Liver (tissue), 9 donors: ENCODE measurements around the gene GPALPP1. TPM values are rescaled to one million over a fixed set of nuclear protein-coding genes. Genes with fewer than 3 reads are reported as not detected.

Source experiments
- DNase-seq: peaks from one replicate; pipeline ENCODE4 v3.0.0-alpha.2; 2017; ENCODE audit warnings: low spot score
- H3K27ac ChIP-seq, 2 donors: one replicate each; pipeline ENCODE4 v1.7.0; 2013; ENCODE audit warnings: inconsistent platforms in 2 of 2, low read length in 2 of 2, control low read depth in 1 of 2, low read depth in 1 of 2, mild to moderate bottlenecking in 1 of 2
- H3K27me3 ChIP-seq, 4 donors: one replicate each; pipeline versions ENCODE4 v1.6.1 to v1.7.0; 2013; ENCODE audit warnings: low read length in 3 of 4, inconsistent platforms in 1 of 4, mild to moderate bottlenecking in 1 of 4, moderate library complexity in 1 of 4; ENCODE audit not compliant: control insufficient read depth in 4 of 4, insufficient read depth in 4 of 4
- H3K36me3 ChIP-seq, 4 donors: one replicate each; pipeline versions ENCODE4 v1.6.1 to v1.7.0; 2013; ENCODE audit warnings: low read length in 3 of 4, mild to moderate bottlenecking in 3 of 4, low read depth in 1 of 4, moderate library complexity in 1 of 4; ENCODE audit not compliant: control insufficient read depth in 4 of 4, insufficient read depth in 3 of 4
- H3K4me1 ChIP-seq, 4 donors: one replicate each; pipeline versions ENCODE4 v1.6.1 to v1.7.0; 2013; ENCODE audit warnings: low read length in 3 of 4, mild to moderate bottlenecking in 3 of 4, moderate library complexity in 1 of 4; ENCODE audit not compliant: control insufficient read depth in 4 of 4, insufficient read depth in 4 of 4
- H3K4me3 ChIP-seq, 3 donors: one replicate each; pipeline versions ENCODE4 v1.6.1 to v1.7.0; 2013; ENCODE audit warnings: low read length in 3 of 3, control low read depth in 1 of 3, low read depth in 1 of 3, mild to moderate bottlenecking in 1 of 3
- H3K9ac ChIP-seq, 2 donors: one replicate each; pipeline ENCODE4 v1.7.0; 2013; ENCODE audit warnings: low read length in 2 of 2, mild to moderate bottlenecking in 2 of 2, moderate library complexity in 2 of 2, control low read depth in 1 of 2, low read depth in 1 of 2
- H3K9me3 ChIP-seq, 4 donors: one replicate each; pipeline versions ENCODE4 v1.6.1 to v1.7.0; 2013; ENCODE audit warnings: low read length in 3 of 4; ENCODE audit not compliant: control insufficient read depth in 4 of 4
- EGR1 ChIP-seq, 2 donors: IDR thresholded peaks; 2 replicates each; pipeline ENCODE4 v1.6.1; 2016 to 2018; ENCODE audit warnings: antibody characterized with exemption in 2 of 2, low read depth in 2 of 2
- FOXA2 ChIP-seq: IDR thresholded peaks from 2 replicates; pipeline ENCODE4 v1.6.1; 2016; ENCODE audit warnings: antibody characterized with exemption
- GABPA ChIP-seq, 2 donors: IDR thresholded peaks in 1 of 2; conservative IDR thresholded peaks in 1 of 2; 2 replicates each; pipeline ENCODE4 v1.6.1; 2016; ENCODE audit warnings: antibody characterized with exemption in 2 of 2, mild to moderate bottlenecking in 1 of 2, moderate library complexity in 1 of 2
- HNF4A ChIP-seq, 2 donors: conservative IDR thresholded peaks; 2 replicates each; pipeline ENCODE4 v1.6.1; 2016; ENCODE audit warnings: antibody characterized with exemption in 2 of 2, mild to moderate bottlenecking in 2 of 2
- HNF4G ChIP-seq: IDR thresholded peaks from 2 replicates; pipeline ENCODE4 v1.6.1; 2016; ENCODE audit warnings: antibody characterized with exemption
- JUND ChIP-seq, 2 donors: IDR thresholded peaks; 2 replicates each; pipeline ENCODE4 v1.6.1; 2016; ENCODE audit warnings: antibody characterized with exemption in 2 of 2
- NR2F2 ChIP-seq: IDR thresholded peaks from 2 replicates; pipeline ENCODE4 v1.6.1; 2016; ENCODE audit warnings: antibody characterized with exemption
- RXRA ChIP-seq, 2 donors: IDR thresholded peaks; 2 replicates each; pipeline ENCODE4 v1.6.1; 2017 to 2018; ENCODE audit warnings: antibody characterized with exemption in 2 of 2, mild to moderate bottlenecking in 1 of 2
- SP1 ChIP-seq: IDR thresholded peaks from 2 replicates; pipeline ENCODE4 v1.6.1; 2018; ENCODE audit warnings: antibody characterized with exemption, mild to moderate bottlenecking
- TAF1 ChIP-seq: conservative IDR thresholded peaks from 2 replicates; pipeline ENCODE4 v1.6.1; 2016; ENCODE audit warnings: antibody characterized with exemption, mild to moderate bottlenecking
- YY1 ChIP-seq: IDR thresholded peaks from 2 replicates; pipeline ENCODE4 v1.6.1; 2016; ENCODE audit warnings: antibody characterized with exemption, mild to moderate bottlenecking
- WGBS: extraction: QIAGEN DNeasy Blood & Tissue Kit; methylation state at CpG from one replicate; pipeline ENCODE4 v1.1.7; 2013; 5-methylcytosine and 5-hydroxymethylcytosine counted together
- polyA plus RNA-seq, 2 donors: library from polyadenylated mRNA; stranded (reverse) in 1 of 2; unstranded in 1 of 2; fragments of 200-250 nt in 1 of 2; fragments of >200 nt in 1 of 2; fragmentation: Nextera tagmentation in 1 of 2; extraction: Ambion mirVana in 1 of 2; gene quantifications; one replicate each; pipeline versions ENCODE4 v1.2.1 to v1.2.3, GENCODE V29; 2013 to 2015
- total RNA-seq, 2 donors: library from RNA; depleted of rRNA; stranded (reverse); fragments of >200 nt; gene quantifications; one replicate each; pipeline ENCODE4 v1.2.3, GENCODE V29; 2014
- TF ChIP-seq, protein P1 (sequence below): IDR thresholded peaks from 2 replicates; pipeline ENCODE4 v1.6.1; 2016; ENCODE audit warnings: antibody characterized with exemption
- TF ChIP-seq, protein P2 (sequence below): IDR thresholded peaks from 2 replicates; pipeline ENCODE4 v1.6.1; 2016; ENCODE audit warnings: antibody characterized with exemption
- TF ChIP-seq, protein P3 (sequence below): fragments of 150-350 bp; IDR thresholded peaks from 2 replicates; pipeline ENCODE4 v1.5.1; 2017; ENCODE audit warnings: improper control_type of control experiment, low read depth, low read length; ENCODE audit not compliant: missing input control
- TF ChIP-seq, protein P4 (sequence below): IDR thresholded peaks from 2 replicates; pipeline ENCODE4 v1.6.1; 2016; ENCODE audit warnings: antibody characterized with exemption
- donor health status: healthy.
- donor health status: healthy.
- donor health status: healthy.
- donor health status: healthy.
- donor health status: healthy.

The GPALPP1 gene
- total and polyA plus RNA-seq, 4 donors: 4.7 to 15.7 (median 10.0) TPM

DNA sequence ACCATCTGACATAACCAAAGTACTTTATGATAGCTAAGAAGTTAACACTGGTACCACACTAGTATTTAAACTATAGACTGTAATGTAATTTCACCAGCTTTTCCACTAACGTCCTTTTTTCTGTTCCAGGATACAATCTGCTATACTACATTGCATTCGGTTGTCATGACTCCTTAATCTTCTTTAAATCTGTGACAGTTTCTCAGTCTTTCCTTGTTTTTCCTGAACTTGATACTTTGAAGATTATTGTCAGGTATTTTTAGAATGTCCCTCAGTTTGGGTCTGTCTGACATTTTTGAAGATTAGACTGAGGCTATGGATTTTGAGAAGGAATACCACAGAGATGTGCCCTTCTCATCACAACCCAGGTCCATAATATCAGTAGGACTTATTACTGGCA lies 36.7 kb upstream of the GPALPP1 start:
- no peak for TF ChIP-seq TAF1
- TF ChIP-seq, protein P1, sequence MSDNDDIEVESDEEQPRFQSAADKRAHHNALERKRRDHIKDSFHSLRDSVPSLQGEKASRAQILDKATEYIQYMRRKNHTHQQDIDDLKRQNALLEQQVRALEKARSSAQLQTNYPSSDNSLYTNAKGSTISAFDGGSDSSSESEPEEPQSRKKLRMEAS: no peak
- no peak for TF ChIP-seq NR2F2
- no peak for TF ChIP-seq YY1
- no peak for TF ChIP-seq HNF4A (conservative IDR thresholded peaks at IDR 0.05)
- TF ChIP-seq JUND (IDR thresholded peaks at IDR 0.05): no peak
- no peak for TF ChIP-seq HNF4G
- no peak for TF ChIP-seq GABPA (IDR thresholded peaks at IDR 0.05 in 1 of 2, conservative IDR thresholded peaks at IDR 0.05 in 1 of 2)
- no peak for TF ChIP-seq FOXA2

DNA sequence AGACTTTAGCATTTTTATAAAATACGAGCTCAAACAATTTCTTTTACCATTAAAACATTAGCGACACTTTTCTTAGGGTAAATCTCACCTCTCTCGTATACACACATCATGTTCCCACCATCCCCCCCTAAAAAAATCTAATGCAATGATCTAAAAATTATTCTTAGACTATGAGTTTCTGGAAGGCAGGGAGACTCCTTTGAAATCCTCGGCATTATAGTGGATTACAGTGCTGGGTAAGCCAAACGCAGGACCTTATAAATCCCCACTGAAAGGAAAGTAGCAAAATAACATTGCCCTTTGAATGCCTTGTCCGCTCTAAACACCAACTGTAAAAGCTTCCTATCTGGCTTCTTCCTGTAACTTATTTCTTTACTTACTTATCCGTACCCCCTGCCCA lies 35.1 kb upstream of the GPALPP1 start:
- WGBS: 94% methylated on average over 7 of the region's 7 CpGs
- Histone ChIP-seq H3K36me3 (peaks cover 0 to 12% (median 2%) of the 10 kb centered on the region in 4 donors), H3K9ac (no peak overlapping the region), H3K27me3 (no peaks in the 10 kb centered on the region), H3K4me1 (no peaks in the 10 kb centered on the region), H3K27ac (no peak overlapping the region), H3K4me3 (no peak overlapping the region), H3K9me3 (no peaks in the 10 kb centered on the region)
- DNase-seq: no peak
- TF ChIP-seq, protein P2, sequence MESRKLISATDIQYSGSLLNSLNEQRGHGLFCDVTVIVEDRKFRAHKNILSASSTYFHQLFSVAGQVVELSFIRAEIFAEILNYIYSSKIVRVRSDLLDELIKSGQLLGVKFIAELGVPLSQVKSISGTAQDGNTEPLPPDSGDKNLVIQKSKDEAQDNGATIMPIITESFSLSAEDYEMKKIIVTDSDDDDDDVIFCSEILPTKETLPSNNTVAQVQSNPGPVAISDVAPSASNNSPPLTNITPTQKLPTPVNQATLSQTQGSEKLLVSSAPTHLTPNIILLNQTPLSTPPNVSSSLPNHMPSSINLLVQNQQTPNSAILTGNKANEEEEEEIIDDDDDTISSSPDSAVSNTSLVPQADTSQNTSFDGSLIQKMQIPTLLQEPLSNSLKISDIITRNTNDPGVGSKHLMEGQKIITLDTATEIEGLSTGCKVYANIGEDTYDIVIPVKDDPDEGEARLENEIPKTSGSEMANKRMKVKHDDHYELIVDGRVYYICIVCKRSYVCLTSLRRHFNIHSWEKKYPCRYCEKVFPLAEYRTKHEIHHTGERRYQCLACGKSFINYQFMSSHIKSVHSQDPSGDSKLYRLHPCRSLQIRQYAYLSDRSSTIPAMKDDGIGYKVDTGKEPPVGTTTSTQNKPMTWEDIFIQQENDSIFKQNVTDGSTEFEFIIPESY: no peak
- TF ChIP-seq, protein P1: no peak
- no peak for TF ChIP-seq TAF1
- TF ChIP-seq JUND (IDR thresholded peaks at IDR 0.05): no peak
- no peak for TF ChIP-seq GABPA (IDR thresholded peaks at IDR 0.05 in 1 of 2, conservative IDR thresholded peaks at IDR 0.05 in 1 of 2)
- TF ChIP-seq, protein P3, sequence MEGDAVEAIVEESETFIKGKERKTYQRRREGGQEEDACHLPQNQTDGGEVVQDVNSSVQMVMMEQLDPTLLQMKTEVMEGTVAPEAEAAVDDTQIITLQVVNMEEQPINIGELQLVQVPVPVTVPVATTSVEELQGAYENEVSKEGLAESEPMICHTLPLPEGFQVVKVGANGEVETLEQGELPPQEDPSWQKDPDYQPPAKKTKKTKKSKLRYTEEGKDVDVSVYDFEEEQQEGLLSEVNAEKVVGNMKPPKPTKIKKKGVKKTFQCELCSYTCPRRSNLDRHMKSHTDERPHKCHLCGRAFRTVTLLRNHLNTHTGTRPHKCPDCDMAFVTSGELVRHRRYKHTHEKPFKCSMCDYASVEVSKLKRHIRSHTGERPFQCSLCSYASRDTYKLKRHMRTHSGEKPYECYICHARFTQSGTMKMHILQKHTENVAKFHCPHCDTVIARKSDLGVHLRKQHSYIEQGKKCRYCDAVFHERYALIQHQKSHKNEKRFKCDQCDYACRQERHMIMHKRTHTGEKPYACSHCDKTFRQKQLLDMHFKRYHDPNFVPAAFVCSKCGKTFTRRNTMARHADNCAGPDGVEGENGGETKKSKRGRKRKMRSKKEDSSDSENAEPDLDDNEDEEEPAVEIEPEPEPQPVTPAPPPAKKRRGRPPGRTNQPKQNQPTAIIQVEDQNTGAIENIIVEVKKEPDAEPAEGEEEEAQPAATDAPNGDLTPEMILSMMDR: no peak

More for the DNA sequence above, 36.7 kb upstream of the GPALPP1 start:
- H3K9me3 ChIP-seq: no peaks in the 10 kb centered on the region
- no peaks in the 10 kb centered on the region for H3K27me3 ChIP-seq
- WGBS: 94% methylated on average over 2 of the region's 2 CpGs
- peaks cover 0 to 3% (median 2%) of the 10 kb centered on the region in 4 donors for H3K36me3 ChIP-seq
- DNase-seq: no peak
- no peaks in the 10 kb centered on the region for H3K4me1 ChIP-seq
- no peak overlapping the region for H3K4me3 ChIP-seq
- no peak overlapping the region for H3K27ac ChIP-seq
- H3K9ac ChIP-seq: no peak overlapping the region

DNA sequence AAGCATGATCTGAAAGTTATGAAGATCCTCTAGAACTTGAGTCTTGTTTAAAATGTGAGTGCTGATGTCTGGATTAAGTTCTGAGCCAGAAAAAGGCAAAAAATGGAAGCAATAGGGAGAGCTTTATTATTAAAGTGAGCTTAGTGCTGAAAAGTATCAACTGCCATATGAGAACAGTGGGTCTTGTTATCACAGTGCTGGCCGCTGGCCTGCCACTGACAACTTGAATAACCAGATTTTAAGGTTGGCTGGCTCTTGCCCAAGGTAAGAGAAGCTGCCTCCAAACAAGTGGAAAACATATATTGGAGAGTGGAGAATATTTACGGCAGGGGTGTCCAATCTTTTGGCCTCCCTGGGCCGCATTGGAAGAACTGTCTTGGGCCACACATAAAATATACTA lies 33.9 kb upstream of the GPALPP1 start:
- TF ChIP-seq SP1 (no peak), FOXA2 (no peak), RXRA (IDR thresholded peaks at IDR 0.05) (no peak), EGR1 (IDR thresholded peaks at IDR 0.05; ENCODE audit: low read depth in 2 of 2) (no peak), HNF4G (no peak), HNF4A (conservative IDR thresholded peaks at IDR 0.05) (no peak)
- TF ChIP-seq, protein P3: no peak
- TF ChIP-seq, protein P2: no peak
- TF ChIP-seq, protein P4, sequence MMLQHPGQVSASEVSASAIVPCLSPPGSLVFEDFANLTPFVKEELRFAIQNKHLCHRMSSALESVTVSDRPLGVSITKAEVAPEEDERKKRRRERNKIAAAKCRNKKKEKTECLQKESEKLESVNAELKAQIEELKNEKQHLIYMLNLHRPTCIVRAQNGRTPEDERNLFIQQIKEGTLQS: no peak
- Histone ChIP-seq H3K4me1 (no peaks in the 10 kb centered on the region), H3K27me3 (no peaks in the 10 kb centered on the region), H3K9me3 (no peaks in the 10 kb centered on the region), H3K4me3 (no peak overlapping the region), H3K36me3 (peaks cover 0 to 14% (median under 1%) of the 10 kb centered on the region in 4 donors), H3K9ac (no peak overlapping the region), H3K27ac (no peak overlapping the region)
- DNase-seq: no peak
- 91% methylated on average over 3 of the region's 3 CpGs for WGBS
